Stimulated activated CD4-positive, alpha-beta T cell treated with anti-CD3 and anti-CD28 coated beads, Interleukin-12 subunit alpha, Interleukin-12 subunit beta, amount 100 ng/mL, for 4 hours (primary cell): ENCODE measurements around the gene SUMO4.
"Not testable (repeated sequence)": the region's sequence is repeated elsewhere in the genome, so short reads cannot be mapped to it uniquely, and the experiment has no call there.

Source experiments
- DNase-seq: peaks from one replicate; pipeline ENCODE4 v3.0.0-alpha.2; 2020

SUMO4 gene

DNA sequence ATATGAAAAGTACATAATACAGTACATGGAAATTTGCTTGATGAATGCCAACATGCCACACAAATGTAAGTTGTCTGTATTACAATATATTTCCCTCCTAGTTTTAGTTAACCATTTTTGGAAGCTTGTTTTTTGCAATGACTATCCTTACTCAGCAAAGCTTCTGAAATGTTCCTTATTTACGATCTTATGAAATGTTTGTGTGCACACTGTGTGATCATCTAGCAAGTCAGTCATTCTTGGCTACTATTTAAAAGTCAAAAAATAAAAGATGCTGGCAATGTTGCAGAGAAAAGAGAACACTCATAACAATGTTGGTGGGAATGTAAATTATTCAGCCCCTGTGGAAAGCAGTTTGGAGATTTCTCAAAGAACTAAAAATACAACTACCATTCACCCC lies 33.8 kb downstream of the SUMO4 start:
- no peak for DNase-seq

DNA sequence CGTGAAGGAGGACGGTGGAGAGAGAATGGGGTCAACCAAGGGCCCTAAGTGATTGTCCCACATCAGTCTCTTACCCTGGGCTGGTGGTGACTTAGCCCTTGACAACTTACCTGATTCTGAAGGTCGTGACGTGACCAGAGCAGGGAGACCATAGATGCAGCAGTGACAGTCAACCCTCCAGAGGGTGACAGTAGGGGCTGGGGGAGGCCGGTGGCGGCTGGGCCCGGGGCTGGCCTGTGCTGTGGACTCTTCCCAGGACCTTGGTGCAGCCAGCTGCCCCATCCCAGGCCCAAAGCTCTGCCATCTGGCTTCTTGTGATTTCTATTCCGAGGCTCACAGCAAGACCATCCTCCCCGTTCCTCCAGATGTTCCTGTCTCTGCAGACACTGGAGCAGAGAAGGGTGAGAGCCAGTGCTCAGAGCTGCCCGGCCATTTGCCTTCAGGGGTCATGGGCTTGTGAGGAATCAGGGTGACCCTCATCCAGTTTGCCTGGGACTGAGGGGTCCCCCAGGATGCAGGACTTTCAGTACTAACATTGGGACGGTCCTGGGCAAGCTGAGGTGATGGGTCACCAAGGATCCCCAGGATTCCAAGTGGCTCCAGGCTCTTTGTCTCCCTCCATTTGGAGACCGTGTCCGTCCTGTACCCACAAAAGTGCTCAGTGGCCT lies 36.0 kb downstream of the SUMO4 start:
- no peak for DNase-seq

DNA sequence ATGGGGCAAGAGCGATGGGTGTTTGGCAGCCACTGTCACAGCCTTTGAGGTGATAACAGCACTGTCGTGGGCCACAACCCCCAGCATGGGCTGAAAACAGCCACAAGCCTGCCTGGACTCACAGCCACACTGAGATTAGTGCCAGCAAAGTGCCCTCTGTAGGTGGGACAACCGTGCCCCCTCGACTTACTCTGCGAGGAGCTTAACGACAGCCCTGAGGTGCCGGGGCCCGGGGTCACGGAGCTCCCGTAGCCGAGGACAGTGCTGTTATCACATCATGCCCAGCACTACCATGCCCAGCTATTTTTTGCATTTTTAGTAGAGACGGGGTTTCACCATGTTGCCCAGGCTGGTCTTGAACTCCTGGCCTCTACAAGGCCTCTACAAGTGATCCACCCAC lies 36.6 kb downstream of the SUMO4 start:
- DNase-seq, result no peak

DNA sequence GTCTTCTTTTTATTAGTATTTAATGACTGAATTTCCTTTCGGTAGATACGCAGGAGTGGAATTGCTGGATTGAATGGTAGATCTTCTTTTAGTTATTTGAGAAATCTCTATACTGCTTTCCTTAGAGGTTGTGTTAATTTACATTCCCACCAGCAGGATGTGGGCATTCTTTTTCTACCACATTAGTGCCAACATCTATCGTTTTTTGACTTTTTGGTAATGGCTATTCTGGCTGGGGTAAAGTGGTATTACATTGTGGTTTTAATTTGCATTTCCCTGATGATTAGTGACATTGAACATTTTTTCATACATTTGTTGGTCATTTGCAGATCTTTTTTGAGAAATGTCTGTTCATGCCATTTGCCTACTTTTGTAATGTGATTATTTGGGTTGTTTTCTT lies 37.1 kb downstream of the SUMO4 start:
- DNase-seq, result no peak

DNA sequence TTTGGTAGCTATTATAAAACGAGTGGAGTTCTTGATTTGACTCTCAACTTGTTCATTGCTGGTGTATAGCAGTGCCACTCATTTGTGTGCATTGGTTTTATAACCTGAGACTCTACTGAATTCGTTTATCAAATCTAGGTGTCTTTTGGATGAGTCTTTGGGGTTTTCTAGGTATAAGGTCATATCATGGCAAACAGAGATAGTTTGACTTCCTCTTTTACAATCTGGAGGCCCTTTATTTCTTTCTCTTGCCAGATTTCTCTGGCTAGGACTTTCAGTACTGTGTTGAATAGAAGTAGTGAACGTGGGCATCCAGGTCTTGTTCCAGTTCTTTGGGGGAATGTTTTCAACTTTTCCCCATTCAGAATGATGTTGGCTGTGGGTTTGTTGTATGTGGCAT lies 38.8 kb downstream of the SUMO4 start:
- DNase-seq, result no peak

DNA sequence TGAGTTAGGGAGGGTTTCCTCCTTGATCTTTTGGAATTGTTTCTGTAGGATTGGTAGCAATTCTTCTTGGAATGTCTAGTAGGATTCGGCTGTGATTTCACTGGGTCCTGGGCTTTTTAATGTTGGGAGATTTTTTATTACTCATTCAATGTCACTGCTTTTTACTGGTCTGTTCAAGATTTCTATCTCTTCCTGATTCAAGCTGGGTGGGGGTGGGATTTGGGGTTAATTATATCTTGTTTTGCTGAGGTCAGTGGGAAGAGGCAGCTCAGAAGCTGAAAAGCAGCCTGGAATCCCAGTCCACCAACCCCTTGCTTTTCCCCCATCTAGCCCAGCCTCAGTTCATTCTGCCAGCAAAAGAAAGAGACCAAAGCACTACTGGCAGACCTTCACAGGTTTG lies 39.6 kb downstream of the SUMO4 start:
- DNase-seq, result no peak

DNA sequence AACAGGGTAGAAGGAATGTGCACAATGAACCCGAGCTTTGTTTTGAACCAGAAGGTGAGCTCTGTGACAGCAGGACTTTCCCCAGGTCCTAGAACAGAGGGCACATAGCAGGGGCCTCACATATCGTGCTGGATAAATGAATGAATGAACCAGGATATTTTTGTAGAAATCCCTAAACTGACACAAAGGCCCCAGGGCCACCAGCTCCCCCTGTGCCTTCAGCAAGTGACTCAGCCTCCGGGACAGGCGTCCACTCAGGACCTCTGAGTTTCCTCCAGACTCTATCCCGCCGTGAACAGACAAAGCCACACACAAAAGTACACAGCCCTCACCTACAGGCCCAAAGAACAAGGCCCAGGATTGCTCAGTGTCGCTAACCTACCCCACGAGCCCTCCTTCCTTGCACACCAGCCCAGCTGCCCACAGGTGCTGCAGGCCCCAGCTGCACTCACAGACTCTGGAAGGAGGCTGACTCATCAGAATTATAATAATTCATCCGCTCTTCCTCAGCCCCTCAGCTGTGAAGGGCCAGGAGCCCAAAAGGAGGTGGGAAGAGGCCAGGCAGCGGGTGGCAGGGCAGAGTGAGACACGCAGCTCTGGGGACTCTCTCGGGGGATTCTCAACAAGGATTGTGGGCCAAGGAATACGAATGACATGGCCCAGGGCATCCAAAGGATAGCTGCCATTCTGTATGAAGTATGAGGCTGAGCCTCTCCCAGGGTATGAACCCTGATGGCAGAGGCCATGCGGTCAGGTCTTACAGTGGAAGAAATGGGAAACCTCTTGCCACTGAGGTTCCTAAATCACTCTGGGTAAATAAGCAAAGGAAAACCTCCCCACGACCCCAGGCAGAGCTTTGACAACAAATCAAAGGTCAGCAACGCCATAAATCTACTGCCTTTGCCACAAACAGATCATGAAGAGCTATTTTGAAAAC lies 40.9 kb downstream of the SUMO4 start:
- DNase-seq, result no peak

DNA sequence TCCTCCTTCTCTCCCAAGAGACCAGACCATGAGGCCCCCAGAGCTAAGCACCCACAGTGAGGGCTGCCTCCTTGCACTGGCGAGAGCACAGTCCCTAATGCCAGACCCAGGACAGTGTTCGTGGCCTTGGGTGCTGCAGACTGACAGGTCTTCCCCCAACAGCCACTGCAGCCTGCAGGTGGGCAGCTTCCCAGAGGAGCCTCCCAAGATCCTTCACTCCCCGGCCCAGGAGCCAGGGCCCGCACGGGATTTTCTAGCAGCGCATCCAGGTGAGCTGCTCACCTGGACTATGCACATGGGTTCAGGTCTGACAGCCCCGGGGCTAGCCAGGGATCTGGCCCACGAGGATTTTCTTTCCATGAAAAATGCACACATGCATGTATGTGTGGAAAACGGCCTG lies 41.7 kb downstream of the SUMO4 start:
- no peak for DNase-seq

DNA sequence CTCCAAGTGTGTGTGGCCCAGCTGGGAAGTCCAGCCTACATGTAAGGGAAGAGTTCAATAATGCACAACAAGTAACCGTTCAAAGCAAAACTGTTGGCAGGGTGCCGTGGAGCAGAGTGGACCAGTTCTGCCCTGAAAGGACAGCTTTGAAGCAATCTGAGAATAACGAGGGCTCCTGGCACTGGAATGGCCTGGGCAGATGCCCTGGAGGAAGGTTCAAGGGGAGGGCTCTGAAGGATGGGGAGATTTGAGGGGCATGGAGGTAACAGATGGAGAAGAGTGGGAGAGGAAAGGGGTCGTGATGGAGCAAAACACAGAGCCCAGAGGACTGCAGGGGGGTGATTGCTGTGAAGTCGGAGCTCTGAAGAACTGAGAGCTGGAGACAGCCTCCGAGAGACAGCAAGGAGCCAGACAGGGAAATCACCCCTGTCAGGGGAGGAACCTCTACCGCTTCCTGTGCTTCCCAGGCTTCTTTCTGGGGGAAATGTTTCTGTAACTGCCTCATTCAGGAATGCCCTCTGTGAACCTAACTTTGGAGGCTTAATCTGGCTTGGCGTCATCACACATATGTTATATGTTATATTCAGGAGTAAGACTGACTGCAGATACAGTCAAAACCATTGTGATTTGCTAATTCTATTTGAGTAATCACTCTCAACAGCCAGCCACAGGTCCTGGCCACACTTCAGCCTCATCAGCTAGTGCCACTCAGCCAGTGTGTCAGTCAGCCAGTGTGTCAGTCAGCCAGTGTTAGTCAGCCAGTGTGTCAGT lies 43.5 kb downstream of the SUMO4 start:
- no peak for DNase-seq

DNA sequence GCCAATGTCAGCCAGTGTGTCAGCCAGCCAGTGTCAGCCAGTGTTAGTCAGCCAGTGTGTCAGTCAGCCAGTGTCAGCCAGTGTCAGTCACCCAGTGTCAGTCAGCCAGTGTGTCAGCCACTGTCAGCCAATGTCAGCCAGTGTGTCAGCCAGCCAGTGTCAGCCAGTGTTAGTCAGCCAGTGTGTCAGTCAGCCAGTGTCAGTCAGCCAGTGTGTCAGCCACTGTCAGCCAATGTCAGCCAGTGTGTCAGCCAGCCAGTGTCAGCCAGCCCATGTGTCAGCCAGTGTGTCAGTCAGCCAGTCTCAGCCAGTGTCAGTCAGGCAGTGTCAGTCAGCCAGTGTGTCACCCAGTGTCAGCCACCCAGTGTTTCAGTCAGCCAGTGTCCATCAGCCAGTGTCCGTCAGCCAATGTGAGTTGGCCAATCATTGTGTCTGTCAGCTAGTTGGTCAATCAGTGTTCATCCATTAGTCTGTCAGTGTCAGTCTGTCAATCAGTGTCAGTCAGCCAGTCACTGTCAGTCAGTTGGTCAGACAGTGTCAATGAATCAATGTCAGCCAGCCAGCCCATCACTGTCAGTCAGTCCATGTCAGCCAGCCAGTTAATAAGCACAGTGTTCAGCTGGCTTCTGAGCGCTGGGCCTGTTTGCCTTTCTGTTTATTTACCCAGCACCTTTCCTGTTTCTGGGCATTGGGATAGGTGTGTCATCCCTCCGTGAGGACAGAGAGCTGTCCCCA lies 44.5 kb downstream of the SUMO4 start:
- DNase-seq, result not testable (repeated sequence)

DNA sequence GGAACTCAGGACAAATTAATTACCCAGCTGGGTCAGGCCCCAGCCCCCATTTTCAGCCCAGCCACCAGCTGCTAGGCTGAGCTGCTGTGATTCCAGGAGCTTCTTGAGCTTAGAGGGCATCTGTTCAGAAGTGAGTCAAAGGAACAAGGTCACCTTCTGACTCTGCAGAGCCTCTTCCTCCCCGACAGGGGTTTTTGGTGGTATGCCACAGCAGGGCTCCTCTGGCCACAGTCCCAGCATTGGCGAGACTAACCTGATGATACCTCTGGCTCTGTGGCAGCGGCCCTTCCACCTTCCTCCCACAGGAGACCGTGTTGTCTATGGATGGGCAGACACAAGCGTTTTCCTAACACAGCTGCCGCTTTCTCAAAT lies 45.0 kb downstream of the SUMO4 start:
- DNase-seq, result no peak

DNA sequence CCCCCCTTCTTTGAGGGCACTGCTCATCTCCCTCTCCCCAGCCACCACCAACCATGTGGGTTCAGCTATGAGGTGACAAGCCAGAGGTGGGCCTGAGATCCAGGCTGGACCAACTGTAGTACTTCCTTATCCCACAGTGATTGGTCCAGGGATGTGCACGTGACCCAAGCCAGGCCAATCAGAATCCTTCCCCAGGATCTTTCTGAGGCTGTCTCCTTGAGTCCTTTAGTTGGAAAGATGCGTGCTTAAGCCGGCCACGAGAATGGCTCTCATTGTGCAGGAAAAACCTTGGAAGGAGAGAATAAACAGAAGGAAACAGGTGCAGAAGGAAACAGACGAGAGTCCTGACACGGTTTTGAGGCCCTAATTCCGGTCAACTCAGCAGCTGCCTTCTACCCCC lies 45.5 kb downstream of the SUMO4 start:
- no peak for DNase-seq

DNA sequence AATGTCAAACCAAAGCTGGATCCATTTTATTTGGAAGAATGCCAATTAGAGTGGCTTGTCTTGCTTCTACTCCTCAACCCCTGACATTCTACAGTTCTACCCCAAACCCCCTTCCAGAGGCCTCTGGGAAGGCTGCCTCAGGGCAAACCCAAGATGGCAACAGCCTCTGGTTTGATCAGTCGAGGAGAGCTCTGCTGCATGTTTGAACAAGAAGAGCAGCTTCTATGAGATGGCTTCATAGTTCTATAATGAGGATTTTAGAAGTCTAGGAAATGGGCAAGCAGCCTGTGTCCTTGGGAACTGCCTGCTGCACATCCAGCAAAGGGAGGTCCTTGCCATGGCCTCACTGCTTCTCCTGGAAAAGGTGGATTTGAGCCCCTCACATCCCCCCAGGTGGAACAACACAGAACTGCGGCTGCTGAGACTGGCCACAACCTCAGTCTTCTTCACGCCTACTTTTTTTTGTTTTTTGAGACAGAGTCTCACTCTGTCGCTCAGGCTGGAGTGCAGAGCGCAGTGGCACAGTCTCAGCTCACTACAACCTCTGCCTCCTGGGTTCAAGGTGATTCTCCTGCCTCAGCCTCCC lies 46.8 kb downstream of the SUMO4 start:
- no peak for DNase-seq

DNA sequence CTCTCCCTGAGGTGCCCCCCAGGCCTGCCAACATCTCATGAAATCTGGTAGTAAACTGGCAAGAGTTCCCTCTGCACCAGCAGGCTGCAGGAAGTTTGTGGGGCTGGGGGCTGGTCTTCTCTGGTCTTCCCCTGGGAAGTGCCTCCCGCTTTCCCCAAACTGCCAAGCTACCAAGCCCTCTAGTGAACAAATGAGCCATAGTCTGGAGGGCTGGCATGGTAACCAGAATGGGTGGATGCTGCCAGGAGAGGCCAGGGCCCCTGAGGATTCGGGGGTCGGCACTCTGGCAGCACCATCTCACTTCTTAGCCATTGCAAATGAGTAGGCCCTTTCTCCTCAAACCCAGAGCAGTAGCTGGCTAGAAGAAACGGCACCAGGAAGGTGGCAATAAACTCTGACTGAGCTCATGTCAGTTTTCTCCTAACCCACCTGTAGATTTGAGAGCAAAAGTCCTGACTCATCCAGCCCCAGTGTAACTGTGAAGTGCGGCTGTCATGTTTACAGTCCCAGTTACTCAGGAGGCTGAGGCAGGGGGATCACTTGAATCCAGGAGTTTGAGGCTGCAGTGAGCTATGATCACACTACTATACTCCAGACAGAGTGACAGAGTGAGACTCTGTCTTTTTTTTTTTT lies 48.9 kb downstream of the SUMO4 start:
- DNase-seq, result no peak

DNA sequence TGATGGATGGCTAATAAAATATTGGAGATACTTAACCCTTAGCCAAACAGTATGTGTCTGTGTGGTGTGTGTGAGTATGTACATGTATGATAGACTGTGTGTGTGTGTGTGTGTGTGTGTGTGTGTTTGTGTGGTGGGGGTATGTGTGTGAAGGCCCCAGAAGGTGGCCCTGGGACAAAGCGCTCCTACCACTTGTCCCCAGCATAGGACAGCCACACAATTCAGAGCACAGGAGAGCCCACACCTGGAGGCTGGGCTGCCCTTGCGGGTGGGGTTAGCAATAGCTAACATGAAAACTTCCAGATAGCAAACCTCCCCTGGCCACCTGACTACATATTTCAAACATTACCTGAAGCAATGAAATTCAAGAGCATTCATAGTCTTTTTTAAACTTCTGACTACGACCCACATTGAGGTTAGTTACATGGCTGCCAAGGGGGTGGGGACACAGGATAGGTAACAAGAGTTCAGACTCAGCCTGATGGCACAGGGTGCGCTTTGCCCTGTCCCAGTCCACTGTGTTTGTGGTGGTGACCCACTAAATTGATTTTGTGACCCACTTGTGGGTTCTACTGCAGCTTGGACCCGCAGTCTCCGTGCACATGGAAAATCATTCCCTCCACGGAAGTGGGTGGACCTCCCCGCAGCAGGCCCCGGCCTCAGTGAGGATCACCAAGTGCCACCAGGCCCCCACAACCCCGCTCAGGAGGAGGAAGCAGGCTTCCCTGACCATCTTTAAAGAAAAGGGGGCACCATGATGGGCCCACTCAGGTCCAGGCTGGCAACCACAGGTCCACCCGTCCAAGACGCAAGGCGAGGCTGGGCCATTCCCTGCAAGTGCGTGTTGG lies 50.0 kb downstream of the SUMO4 start:
- no peak for DNase-seq
